ENCODE results near the gene ATP2C1. TPM values are rescaled to one million over a fixed set of nuclear protein-coding genes. Genes with fewer than 3 reads are reported as not detected.

ATP2C1 gene, protein sequence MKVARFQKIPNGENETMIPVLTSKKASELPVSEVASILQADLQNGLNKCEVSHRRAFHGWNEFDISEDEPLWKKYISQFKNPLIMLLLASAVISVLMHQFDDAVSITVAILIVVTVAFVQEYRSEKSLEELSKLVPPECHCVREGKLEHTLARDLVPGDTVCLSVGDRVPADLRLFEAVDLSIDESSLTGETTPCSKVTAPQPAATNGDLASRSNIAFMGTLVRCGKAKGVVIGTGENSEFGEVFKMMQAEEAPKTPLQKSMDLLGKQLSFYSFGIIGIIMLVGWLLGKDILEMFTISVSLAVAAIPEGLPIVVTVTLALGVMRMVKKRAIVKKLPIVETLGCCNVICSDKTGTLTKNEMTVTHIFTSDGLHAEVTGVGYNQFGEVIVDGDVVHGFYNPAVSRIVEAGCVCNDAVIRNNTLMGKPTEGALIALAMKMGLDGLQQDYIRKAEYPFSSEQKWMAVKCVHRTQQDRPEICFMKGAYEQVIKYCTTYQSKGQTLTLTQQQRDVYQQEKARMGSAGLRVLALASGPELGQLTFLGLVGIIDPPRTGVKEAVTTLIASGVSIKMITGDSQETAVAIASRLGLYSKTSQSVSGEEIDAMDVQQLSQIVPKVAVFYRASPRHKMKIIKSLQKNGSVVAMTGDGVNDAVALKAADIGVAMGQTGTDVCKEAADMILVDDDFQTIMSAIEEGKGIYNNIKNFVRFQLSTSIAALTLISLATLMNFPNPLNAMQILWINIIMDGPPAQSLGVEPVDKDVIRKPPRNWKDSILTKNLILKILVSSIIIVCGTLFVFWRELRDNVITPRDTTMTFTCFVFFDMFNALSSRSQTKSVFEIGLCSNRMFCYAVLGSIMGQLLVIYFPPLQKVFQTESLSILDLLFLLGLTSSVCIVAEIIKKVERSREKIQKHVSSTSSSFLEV
- total RNA-seq (141 and 196 TPM in 2 replicates), polyA plus RNA-seq (78.1 and 111 TPM in 2 replicates), polyA minus RNA-seq (ENCODE audit: low replicate concordance) (14.4 and 18.6 TPM in 2 replicates)
- 44.5 and 57.3 TPM in 2 replicates for polyA plus RNA-seq (2012)

DNA sequence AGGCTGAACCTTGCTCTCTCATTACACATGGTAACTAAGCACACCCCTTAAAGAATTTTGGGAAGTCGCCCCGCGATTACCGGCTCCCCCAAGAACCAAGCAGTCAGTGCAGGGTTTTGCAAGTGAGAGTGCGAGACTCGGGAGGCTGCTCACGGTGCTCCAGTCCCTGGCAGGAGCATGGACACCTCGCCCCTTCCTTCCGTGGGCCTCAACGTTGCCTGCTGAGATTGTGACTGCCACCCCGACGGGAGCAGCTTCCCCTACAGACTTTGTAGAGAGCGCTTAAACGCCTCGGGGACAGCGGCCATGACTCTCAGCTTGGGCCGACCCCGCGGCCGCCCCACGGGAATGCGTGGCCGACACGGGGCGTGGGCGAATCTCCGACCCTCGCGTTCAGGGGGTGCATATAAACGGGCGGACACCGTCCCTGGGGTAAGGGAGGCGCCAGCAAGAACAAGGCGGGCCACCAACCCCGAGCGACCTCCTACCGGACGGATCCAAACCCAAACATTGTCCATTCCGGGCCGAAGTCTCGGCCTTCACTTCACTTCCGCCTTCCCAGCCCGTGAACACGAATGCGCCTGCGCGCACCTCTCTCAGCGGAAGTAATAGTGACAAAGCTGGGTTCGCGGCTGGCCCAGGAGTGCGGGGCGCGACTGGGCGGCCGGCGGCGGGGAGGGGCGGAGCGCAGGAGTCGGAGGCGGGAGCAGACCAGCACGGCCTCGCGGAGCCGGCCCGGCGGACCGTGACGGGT, at the start of gene ATP2C1:
TSS of gene ATP2C1 (plus strand) at position 709 of the 754 bp plus-strand sequence. CDS start 686 bp downstream, outside the sequence.
- no peaks in the 10 kb centered on the region for H3K36me3 ChIP-seq (ENCODE audit: control insufficient read depth, insufficient read depth, low read length)
- H3K79me2 ChIP-seq (ENCODE audit: control insufficient read depth, insufficient read depth, low read length), result peaks cover 42% of the 10 kb centered on the region
- peak; percentile 92 to 95 for DNase-seq (ENCODE audit: low read depth in 2 of 2)
- H3K4me2 ChIP-seq (ENCODE audit: extremely low read depth, insufficient read depth, low read length), result peak within 1 kb of the TSS; percentile 96
- no peaks in the 10 kb centered on the region for H4K20me1 ChIP-seq (ENCODE audit: control insufficient read depth, extremely low read depth, insufficient read depth, low read length)
- H2AFZ ChIP-seq (ENCODE audit: low read length), result peak within 1 kb of the TSS; percentile 99
- TF ChIP-seq EZH2 (IDR thresholded peaks at IDR 0.05; ENCODE audit: low read length, missing control alignments), result no peak
- TF ChIP-seq, protein P1, sequence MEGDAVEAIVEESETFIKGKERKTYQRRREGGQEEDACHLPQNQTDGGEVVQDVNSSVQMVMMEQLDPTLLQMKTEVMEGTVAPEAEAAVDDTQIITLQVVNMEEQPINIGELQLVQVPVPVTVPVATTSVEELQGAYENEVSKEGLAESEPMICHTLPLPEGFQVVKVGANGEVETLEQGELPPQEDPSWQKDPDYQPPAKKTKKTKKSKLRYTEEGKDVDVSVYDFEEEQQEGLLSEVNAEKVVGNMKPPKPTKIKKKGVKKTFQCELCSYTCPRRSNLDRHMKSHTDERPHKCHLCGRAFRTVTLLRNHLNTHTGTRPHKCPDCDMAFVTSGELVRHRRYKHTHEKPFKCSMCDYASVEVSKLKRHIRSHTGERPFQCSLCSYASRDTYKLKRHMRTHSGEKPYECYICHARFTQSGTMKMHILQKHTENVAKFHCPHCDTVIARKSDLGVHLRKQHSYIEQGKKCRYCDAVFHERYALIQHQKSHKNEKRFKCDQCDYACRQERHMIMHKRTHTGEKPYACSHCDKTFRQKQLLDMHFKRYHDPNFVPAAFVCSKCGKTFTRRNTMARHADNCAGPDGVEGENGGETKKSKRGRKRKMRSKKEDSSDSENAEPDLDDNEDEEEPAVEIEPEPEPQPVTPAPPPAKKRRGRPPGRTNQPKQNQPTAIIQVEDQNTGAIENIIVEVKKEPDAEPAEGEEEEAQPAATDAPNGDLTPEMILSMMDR (conservative IDR thresholded peaks at IDR 0.05 in 1 of 2, IDR thresholded peaks at IDR 0.05 in 1 of 2; ENCODE audit: low read depth in 1 of 2, low read length in 2 of 2), result no peak
- no peaks in the 10 kb centered on the region for H3K9me3 ChIP-seq (ENCODE audit: control insufficient read depth, insufficient read depth, low read depth, low read length)
- no peaks in the 10 kb centered on the region for H3K27me3 ChIP-seq (ENCODE audit: control insufficient read depth, insufficient read depth, low read length)
- peak within 1 kb of the TSS; percentile 88 to 91 (median 89) for H3K4me3 ChIP-seq (replicated peaks in 1 of 4; ENCODE audit: control extremely low read depth in 1 of 4, insufficient read depth in 1 of 4, low read depth in 3 of 4, low read length in 4 of 4)
- H3K9ac ChIP-seq (ENCODE audit: insufficient read depth, low read length), result peak within 1 kb of the TSS; percentile 97
- peak within 1 kb of the TSS; percentile 98 for H3K27ac ChIP-seq (ENCODE audit: insufficient read depth, low read length)
- H3K4me1 ChIP-seq (ENCODE audit: control insufficient read depth, extremely low read depth, insufficient read depth, low read length), result no peaks in the 10 kb centered on the region

DNA sequence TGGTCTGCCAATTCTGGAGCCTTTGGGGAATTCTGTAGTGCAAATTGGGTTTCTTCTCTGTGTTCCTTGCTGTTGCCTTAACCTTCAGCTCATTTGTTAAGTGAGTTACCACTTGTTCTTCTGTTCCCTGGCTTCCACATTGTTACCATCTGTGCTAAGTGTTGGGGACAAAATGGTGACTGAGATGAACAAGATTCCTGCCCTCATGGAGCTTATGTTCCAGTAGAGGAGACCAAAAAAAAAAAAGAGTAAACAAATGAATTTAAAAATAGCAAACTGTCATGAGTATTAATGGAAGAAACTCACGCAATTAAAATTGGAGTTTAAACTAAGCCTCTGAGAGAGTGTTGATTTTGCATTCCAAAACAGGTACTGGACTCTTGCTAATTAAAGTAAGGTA, 49.4 kb upstream of the ATP2C1 start:
- no peaks in the 10 kb centered on the region for H3K79me2 ChIP-seq (ENCODE audit: control insufficient read depth, insufficient read depth, low read length)
- H3K9ac ChIP-seq (ENCODE audit: insufficient read depth, low read length), result no peak overlapping the region
- no peak overlapping the region for H2AFZ ChIP-seq (ENCODE audit: low read length)
- no peaks in the 10 kb centered on the region for H4K20me1 ChIP-seq (ENCODE audit: control insufficient read depth, extremely low read depth, insufficient read depth, low read length)
- no peaks in the 10 kb centered on the region for H3K36me3 ChIP-seq (ENCODE audit: control insufficient read depth, insufficient read depth, low read length)
- no peak for DNase-seq (ENCODE audit: low read depth in 2 of 2)
- H3K9me3 ChIP-seq (ENCODE audit: control insufficient read depth, insufficient read depth, low read depth, low read length), result no peaks in the 10 kb centered on the region
- no peak for TF ChIP-seq EZH2 (IDR thresholded peaks at IDR 0.05; ENCODE audit: low read length, missing control alignments)
- TF ChIP-seq, protein P1 (conservative IDR thresholded peaks at IDR 0.05 in 1 of 2, IDR thresholded peaks at IDR 0.05 in 1 of 2; ENCODE audit: low read depth in 1 of 2, low read length in 2 of 2), result no peak
- no peaks in the 10 kb centered on the region for H3K27me3 ChIP-seq (ENCODE audit: control insufficient read depth, insufficient read depth, low read length)
- H3K4me2 ChIP-seq (ENCODE audit: extremely low read depth, insufficient read depth, low read length), result no peak overlapping the region
- H3K4me1 ChIP-seq (ENCODE audit: control insufficient read depth, extremely low read depth, insufficient read depth, low read length), result no peaks in the 10 kb centered on the region
- H3K4me3 ChIP-seq (replicated peaks in 1 of 4; ENCODE audit: control extremely low read depth in 1 of 4, insufficient read depth in 1 of 4, low read depth in 3 of 4, low read length in 4 of 4), result no peak overlapping the region
- no peak overlapping the region for H3K27ac ChIP-seq (ENCODE audit: insufficient read depth, low read length)
